Mammary epithelial cell (primary cell): ENCODE results near the gene ZSCAN1.

Experiments
- CTCF ChIP-seq, 2 donors: IDR thresholded peaks in 1 of 2; conservative IDR thresholded peaks in 1 of 2; 2 replicates each; pipeline ENCODE4 v1.5.1; 2011 to 2012; ENCODE audit warnings: inconsistent platforms in 2 of 2, low read length in 2 of 2, mild to moderate bottlenecking in 2 of 2, control low read depth in 1 of 2, low read depth in 1 of 2; ENCODE audit not compliant: insufficient read depth in 1 of 2; ENCODE audit errors: extremely low read depth in 1 of 2
- EZH2 ChIP-seq: IDR thresholded peaks from 2 replicates; pipeline ENCODE4 v1.6.1; 2012; ENCODE audit warnings: low read length, inconsistent platforms, borderline replicate concordance

GRCh38 chr19:58046856-58047255, 13.0 kb downstream of the ZSCAN1 start:
- no peak for TF ChIP-seq CTCF (conservative IDR thresholded peaks at IDR 0.05 in 1 of 2, IDR thresholded peaks at IDR 0.05 in 1 of 2; ENCODE audit: extremely low read depth in 1 of 2, insufficient read depth in 1 of 2, low read depth in 1 of 2, low read length in 2 of 2)
- no peak for TF ChIP-seq EZH2
